ENCODE results near the gene PARD6B.
"Not testable (repeated sequence)": the region's sequence is repeated elsewhere in the genome, so short reads cannot be mapped to it uniquely, and the experiment has no call there.

The PARD6B gene, protein sequence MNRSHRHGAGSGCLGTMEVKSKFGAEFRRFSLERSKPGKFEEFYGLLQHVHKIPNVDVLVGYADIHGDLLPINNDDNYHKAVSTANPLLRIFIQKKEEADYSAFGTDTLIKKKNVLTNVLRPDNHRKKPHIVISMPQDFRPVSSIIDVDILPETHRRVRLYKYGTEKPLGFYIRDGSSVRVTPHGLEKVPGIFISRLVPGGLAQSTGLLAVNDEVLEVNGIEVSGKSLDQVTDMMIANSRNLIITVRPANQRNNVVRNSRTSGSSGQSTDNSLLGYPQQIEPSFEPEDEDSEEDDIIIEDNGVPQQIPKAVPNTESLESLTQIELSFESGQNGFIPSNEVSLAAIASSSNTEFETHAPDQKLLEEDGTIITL

GRCh38 chr20:50731055-50731929, at the start of gene PARD6B:
Gene PARD6B (plus strand): TSS chr20:50731580. CDS start chr20:50731787, 207 bp downstream.
- peak; percentile 100 for DNase-seq

DNA sequence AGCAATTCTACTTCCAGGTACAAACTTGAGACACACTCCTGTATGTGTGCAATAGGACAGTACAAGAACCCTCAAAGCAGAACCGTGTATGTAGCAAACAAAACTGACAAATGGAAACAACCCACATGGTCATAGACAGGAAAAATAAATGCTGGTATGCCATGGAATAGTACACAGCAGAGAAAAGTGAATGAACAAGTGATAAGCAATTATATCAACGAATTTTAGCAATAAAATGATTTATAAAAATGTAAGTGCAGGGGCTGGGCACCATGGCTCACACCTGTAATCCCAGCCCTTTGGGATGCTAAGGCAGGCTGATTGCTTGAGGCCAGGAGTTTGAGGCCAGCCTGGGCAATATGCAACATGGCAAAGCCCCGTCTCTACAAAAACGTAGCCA, 49.3 kb upstream of the PARD6B start:
- no peak for DNase-seq

GRCh38 chr20:50682947-50683530, 48.3 kb upstream of the PARD6B start:
- DNase-seq: no peak

DNA sequence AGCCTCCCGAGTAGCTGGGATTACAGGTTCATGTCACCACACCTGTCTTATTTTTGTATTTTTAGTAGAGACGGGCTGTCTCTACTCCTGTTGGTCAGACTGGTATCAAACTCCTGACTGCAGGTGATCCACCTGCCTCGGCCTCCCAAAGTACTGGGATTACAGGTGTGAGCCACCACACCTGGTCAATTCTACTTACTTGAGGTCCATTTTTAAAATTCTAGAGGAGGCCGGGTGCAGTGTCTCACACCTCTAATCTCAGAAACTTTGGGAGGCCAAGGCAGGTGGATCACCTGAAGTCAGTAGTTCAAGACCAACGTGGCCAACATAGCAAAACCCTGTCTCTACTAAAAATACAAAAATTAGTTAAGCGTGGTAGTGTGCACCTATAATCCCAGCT, 47.8 kb upstream of the PARD6B start:
- DNase-seq: no peak

DNA sequence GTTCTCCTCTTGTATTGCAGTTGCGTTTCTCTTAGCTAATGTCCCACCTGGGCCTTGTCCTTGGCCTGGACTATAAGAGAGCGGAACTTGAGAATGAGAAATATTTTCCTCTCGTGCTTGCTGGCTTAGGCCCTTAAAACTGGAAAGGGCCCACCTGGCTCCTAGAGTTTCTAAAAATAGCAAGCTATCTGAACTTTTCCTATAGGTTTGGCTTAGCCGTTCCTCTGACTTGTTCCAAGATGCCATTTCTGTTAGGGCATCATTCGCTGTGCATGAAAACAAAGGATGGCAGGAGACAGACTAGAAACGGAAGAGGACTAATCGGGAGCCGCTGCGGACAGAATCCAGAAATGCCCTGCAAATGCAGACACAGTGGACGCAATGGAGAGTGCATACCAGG, 44.6 kb upstream of the PARD6B start:
- DNase-seq: no peak

- no peak for DNase-seq
Observed at GRCh38 chr20:50688256-50688975, 43.0 kb upstream of the PARD6B start.

DNA sequence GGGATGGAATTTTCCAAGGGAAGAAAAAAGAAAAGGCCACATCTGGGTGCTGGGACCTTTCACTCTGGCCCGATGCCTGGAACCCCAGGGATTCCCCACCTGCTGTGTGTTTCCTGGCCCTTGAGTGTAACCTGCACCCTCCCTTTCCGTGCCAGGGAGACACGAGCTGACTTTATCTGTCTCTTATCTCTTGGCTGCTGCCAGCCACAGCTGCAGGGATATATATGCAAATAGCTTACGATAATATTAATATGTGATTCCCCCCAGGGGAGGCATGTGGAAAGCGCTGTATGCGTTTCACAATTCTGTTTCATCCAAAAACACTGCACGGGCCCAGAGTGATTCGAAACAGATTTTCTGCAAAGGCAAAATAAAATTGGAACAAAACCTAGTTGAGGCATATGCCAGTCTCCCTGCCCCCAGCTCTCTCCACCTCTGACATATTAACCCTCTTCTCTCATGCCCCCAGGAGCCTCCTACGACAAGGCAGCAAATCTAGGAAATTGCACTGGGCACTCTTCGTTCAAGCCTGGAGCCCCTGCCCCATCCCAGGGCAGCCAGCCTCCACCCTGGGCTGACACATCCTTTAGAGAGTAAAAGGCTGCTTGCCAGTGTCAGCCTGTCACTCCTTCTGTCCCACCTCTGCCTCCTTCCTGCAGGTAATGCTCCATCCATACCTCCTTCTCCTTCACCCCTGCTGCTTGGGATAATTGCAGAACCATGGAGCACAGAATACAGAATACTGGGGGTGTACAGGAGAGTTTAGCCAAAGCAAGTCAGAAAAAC, 41.3 kb upstream of the PARD6B start:
- no peak for DNase-seq

GRCh38 chr20:50690650-50691572, 40.5 kb upstream of the PARD6B start, which contains the start of gene RIPOR3:
Gene RIPOR3 (minus strand): TSS chr20:50691542. CDS start chr20:50691128, 414 bp downstream.
- no peak for DNase-seq

DNA sequence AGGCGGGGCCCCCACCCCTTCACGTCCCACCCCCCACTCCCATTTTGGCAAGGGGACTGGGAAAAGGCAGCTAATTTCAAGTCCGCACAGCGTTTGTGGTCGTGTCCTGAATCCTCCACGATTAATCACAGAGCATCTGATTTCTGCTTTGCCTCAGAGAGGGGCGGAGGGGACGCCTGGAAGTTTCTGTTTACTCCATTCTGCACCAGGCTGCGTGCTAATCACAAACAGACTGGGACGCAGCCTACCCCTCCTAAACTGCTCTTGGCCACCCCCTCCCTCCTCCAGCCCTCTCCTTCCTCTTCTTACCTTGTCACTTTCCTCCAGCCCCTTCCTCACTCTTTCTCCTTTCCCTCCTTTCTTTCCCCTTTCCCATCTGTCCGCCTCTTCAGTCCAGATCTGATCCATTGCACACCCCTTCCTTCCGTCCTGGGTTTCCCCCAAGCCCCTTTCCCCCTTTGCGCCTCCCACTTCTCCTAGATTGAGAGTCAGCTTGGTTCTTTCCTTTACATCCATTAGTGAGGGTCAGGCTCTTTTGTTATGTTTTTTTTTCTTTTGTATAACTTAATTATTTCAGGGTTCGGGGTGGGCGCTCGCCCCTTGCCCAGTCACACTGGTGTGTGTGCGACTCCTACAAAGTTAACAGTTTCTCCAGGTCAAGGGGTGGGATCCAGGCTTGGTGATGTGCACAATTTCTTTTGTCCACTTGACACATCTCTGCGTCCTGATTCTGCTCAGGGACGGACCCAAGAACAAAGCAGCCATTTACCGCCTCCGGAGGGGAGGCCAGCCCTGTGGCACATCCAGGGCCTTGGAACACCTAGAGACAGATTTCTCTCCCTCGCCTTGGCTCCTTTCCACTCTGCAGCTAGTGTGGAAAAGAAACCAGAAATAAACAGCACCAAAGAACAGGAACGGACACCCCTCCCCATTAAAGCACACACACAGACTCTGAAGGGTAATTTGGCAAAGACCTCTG, 39.5 kb upstream of the PARD6B start:
- no peak for DNase-seq

DNA sequence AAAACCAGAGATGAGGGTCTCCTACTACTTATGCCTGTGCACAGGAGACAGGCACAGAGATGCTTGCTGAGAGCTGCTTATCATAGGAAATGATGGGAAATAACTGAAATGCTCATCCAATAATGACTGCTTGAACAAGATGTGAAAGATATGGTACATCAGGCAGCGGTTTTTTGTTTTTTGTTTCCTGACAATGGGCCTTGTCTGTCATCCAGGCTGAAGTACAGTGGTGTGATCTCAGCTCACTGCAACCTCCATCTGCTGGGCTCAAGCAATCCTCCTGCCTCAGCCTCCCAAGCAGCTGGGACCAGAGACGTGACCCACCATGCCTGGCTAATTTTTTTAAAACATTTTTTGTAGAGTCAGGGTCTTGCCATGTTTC, 38.8 kb upstream of the PARD6B start:
- DNase-seq: no peak

DNA sequence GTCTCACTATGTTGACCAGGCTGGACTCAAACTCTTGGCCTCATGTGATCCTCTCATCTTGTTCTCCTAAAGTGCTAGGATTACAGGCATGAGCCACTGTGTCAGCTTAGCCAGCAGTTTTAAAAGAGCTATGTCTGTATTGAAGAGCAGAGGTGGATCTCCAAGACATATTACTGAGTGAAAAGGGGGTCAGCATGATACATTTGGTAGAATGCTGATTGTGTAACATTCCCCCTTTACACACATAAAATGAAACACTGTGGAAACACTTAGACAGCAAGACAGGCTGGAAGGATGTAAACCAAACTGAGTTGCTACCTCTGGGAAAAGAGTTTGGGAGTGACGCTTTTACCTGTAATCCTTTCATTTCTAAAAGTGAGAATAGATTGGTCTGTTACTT, 38.4 kb upstream of the PARD6B start:
- DNase-seq: no peak

- DNase-seq: no peak
Observed at GRCh38 chr20:50694379-50695134, 36.8 kb upstream of the PARD6B start.

- DNase-seq: no peak
Observed at GRCh38 chr20:50695135-50695872, 36.1 kb upstream of the PARD6B start.

DNA sequence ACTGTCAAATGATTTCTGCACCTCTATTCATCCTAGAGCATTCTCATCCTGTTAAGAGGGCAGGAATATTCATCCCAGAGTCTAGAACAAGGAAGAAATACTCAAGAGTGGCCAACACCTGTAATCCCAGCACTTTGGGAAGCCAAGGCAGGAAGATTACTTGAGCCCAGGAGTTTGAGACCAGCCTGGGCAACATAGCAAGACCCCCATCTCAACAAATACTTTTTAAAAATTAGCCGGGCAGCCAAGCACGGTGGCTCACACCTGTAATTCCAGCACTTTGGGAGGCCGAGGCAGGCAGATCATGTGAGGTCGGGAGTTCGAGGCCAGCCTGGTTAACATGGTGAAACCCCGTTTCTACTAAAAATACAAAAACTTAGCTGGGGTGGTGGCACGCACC, 33.1 kb upstream of the PARD6B start:
- not testable (repeated sequence) for DNase-seq

DNA sequence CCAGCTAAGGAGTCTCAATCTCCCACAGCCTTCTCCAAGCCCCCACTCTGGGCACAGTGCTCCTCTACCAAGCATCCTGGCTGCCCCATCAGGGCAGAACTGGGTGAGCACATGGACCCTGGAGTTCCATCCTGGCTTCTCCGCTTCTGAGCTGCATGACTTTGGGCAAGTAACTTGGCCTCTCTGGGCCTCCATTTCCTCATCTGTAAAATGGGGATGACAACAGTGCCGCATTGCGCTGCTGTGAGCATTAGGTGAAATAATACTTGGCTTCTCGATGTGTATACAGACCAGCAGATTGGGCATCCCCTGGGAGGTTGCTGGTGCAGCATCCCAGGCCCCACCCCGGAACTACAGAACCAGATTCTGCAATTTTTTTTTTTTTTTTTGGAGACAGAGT, 31.7 kb upstream of the PARD6B start:
- DNase-seq: no peak

DNA sequence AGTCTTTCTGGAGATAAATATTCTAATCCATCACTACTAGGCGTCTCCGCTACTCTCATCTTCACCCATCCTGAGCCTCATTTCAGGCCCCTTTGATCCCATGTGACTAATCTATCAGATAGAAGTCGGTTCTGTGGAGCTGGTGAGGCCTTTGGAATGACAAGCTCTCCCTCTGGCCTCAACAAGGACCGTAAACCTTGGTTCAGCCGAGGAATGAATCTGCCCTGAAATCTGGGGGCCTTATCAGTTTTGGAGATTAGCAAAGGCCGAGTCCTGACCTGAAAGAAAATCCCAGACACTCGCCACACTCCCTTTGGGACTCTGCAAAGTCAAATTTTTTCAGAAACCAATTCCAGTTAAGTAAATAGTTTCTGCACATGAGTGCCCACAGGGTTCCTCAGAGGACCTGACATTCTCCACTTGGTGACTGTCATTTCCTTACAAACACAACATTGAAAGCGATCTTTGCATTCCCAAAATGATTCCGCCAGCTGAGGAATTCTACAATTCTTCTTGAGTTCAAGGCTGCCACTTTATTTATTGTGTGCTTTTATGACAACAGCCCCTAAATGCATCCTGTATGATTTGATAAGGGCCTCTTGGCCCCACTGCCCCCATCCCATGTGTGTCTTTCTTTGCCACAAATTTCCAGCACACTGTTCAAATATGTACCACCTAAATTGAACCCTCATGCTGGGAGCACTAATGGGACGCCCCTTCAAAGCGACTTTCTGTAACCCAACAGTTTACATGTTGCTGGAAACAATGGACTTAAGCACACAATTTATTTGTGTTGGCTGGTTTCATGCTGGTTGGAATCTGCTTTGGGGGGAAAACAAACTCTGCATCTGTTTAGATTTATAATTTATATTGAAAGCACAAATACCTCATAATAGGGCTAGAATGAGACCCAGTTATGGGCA, 30.1 kb upstream of the PARD6B start:
- no peak for DNase-seq
